Ovary (tissue), 9 donors: ENCODE data around the gene MYO6. TPM values are rescaled to one million over a fixed set of nuclear protein-coding genes. Genes with fewer than 3 reads are reported as not detected.

ENCODE experiments used
- DNase-seq, 5 donors: peaks; one replicate each; pipeline ENCODE4 v3.0.0-alpha.2; 2019 to 2020
- H3K27ac ChIP-seq, 2 donors: fragments of 200-600 bp; one replicate each; pipeline versions ENCODE4 v1.5.1 to v1.8.0; 2019 to 2022
- H3K27me3 ChIP-seq: fragments of 200-600 bp; one replicate; pipeline ENCODE4 v1.8.0; 2022
- H3K36me3 ChIP-seq: fragments of 200-600 bp; sonication (generic); one replicate; pipeline ENCODE4 v1.5.1; 2019
- H3K4me1 ChIP-seq: one replicate; pipeline ENCODE4 v1.8.1; 2013; ENCODE audit warnings: mild to moderate bottlenecking, moderate library complexity; ENCODE audit not compliant: insufficient read depth
- H3K4me3 ChIP-seq: fragments of 200-600 bp; sonication (generic); one replicate; pipeline ENCODE4 v1.5.1; 2017
- H3K9me3 ChIP-seq, 2 donors: fragments of 200-600 bp in 1 of 2; sonication (generic) in 1 of 2; one replicate each; pipeline versions ENCODE4 v1.5.1 to v1.8.1; 2013 to 2019; ENCODE audit warnings: mild to moderate bottlenecking in 1 of 2, moderate library complexity in 1 of 2
- CTCF ChIP-seq, 3 donors: fragments of 450-650 bp in 2 of 3; fragments of 200-600 bp in 1 of 3; IDR thresholded peaks; one replicate each; pipeline versions ENCODE4 v1.5.1 to v1.8.0; 2016 to 2022; ENCODE audit warnings: antibody characterized with exemption in 3 of 3, mild to moderate bottlenecking in 1 of 3
- EP300 ChIP-seq: sonication (generic); formaldehyde crosslinking; IDR thresholded peaks from one replicate; pipeline ENCODE4 v1.6.1; 2017; ENCODE audit warnings: antibody characterized with exemption
- POLR2A ChIP-seq: fragments of 450-650 bp; IDR thresholded peaks from one replicate; pipeline ENCODE4 v1.6.1; 2017; ENCODE audit warnings: antibody characterized with exemption, mild to moderate bottlenecking, moderate library complexity
- WGBS, 3 donors: extraction: QIAGEN DNeasy Blood & Tissue Kit in 1 of 3; methylation state at CpG; one replicate each; pipeline versions ENCODE4 v1.1.5 to v1.1.7; 2013 to 2017; 5-methylcytosine and 5-hydroxymethylcytosine counted together
- intact Hi-C, 4 donors: fragments of 100-400 bp; cut with DNase I; formaldehyde crosslinking; loops; one replicate each; pipeline versions ENCODE4 v1.11.0 to v1.15.1; 2022 to 2023
- polyA plus RNA-seq, 2 donors: library from polyadenylated mRNA; stranded (reverse); fragments of 200-250 nt in 1 of 2; fragments of 350-450 nt in 1 of 2; fragmentation: Illumina TruSeq in 1 of 2; extraction: RNeasy Lipid Tissue Mini Kit (QIAGEN cat#74804) in 1 of 2; gene quantifications; one replicate each; pipeline ENCODE4 v1.2.3, GENCODE V29; 2013 to 2014
- total RNA-seq, 7 donors: library from RNA; depleted of rRNA in 2 of 7; stranded (reverse); fragments of >200 nt in 2 of 7; fragmentation: NEBNext Ultra II Directional in 3 of 7; extraction: Animal tissue kit (Norgen Biotek cat#: 25700) in 3 of 7; gene quantifications; one replicate each; pipeline versions ENCODE4 v1.1.0 to v1.2.4, GENCODE V29; 2016 to 2023
- donor health status: DM: no; HTN: no; CAD: no; lungs with moderate emphysema.
- donor health status: DM: no; HTN: no; CAD: no.
- donor health status: Bipolar disorder and iron deficiency.
- donor health status: DM: yes; HTN: yes; CAD: no.
- donor health status: DM: no; HTN: no; CAD: no.
- donor health status: DM: yes; HTN: yes; CAD: no.

MYO6 gene
- total and polyA plus RNA-seq, 9 donors, result 4.4 to 20.8 (median 12.3) TPM

GRCh38 chr6:75882734-75883133 is 133.7 kb downstream of the MYO6 start:
- Histone ChIP-seq H3K4me3 (no peak overlapping the region), H3K27me3 (no peaks in the 10 kb centered on the region), H3K9me3 (no peaks in the 10 kb centered on the region), H3K4me1 (no peaks in the 10 kb centered on the region), H3K27ac (no peak overlapping the region), H3K36me3 (no peaks in the 10 kb centered on the region)
- no peak for DNase-seq
- WGBS, 3 donors, result 43 to 92% (median 88%) methylated on average over 2 of the region's 2 CpGs
- TF ChIP-seq CTCF (IDR thresholded peaks at IDR 0.05) (no peak), POLR2A (no peak), EP300 (no peak)
- intact Hi-C loops, result no loop called here

GRCh38 chr6:75884822-75885221 is 135.8 kb downstream of the MYO6 start:
- Histone ChIP-seq H3K27ac (no peak overlapping the region), H3K4me1 (no peaks in the 10 kb centered on the region), H3K36me3 (no peaks in the 10 kb centered on the region), H3K27me3 (no peaks in the 10 kb centered on the region), H3K9me3 (no peaks in the 10 kb centered on the region), H3K4me3 (no peak overlapping the region)
- intact Hi-C loops, result no loop called here
- TF ChIP-seq CTCF (IDR thresholded peaks at IDR 0.05), result no peak
- no peak for TF ChIP-seq POLR2A
- no peak for TF ChIP-seq EP300
- DNase-seq, result no peak
- 83 to 94% (median 93%) methylated on average over 2 of the region's 2 CpGs for WGBS, 3 donors

- Histone ChIP-seq H3K36me3 (no peaks in the 10 kb centered on the region), H3K4me3 (no peak overlapping the region), H3K27me3 (no peaks in the 10 kb centered on the region), H3K4me1 (no peaks in the 10 kb centered on the region), H3K27ac (no peak overlapping the region), H3K9me3 (no peaks in the 10 kb centered on the region)
- WGBS, 3 donors, result 90 to 93% (median 92%) methylated on average over 8 of the region's 8 CpGs
- DNase-seq, result no peak
- TF ChIP-seq POLR2A (no peak), EP300 (no peak), CTCF (IDR thresholded peaks at IDR 0.05) (no peak)
- intact Hi-C loops, result no loop called here
Measured at GRCh38 chr6:75892384-75892783, 143.3 kb downstream of the MYO6 start.

- DNase-seq, result no peak
- 20 to 25% (median 23%) methylated on average over 5 of the region's 5 CpGs for WGBS, 3 donors
- H3K36me3 ChIP-seq, result no peaks in the 10 kb centered on the region
- no peaks in the 10 kb centered on the region for H3K27me3 ChIP-seq
- intact Hi-C loops, result no loop called here
- H3K4me1 ChIP-seq, result no peaks in the 10 kb centered on the region
- TF ChIP-seq CTCF (IDR thresholded peaks at IDR 0.05), result no peak
- TF ChIP-seq EP300, result no peak
- TF ChIP-seq POLR2A, result no peak
- H3K4me3 ChIP-seq, result no peak overlapping the region
- no peaks in the 10 kb centered on the region for H3K9me3 ChIP-seq
- no peak overlapping the region for H3K27ac ChIP-seq
Measured at GRCh38 chr6:75893058-75893775, 144.2 kb downstream of the MYO6 start.
